ENCODE data around the gene MRPL48. TPM values are rescaled to one million over a fixed set of nuclear protein-coding genes. Genes with fewer than 3 reads are reported as not detected.

MRPL48 gene
- total RNA-seq, 1 experiment from 2014 or later = 44.5 TPM

- H3K27me3 Mint-ChIP-seq (ENCODE audit: unreplicated experiment) = no peaks in the 10 kb centered on the region
- no TSS peak for BruUV-seq (replicated peaks)
- no peaks in the 10 kb centered on the region for H3K4me1 Mint-ChIP-seq (ENCODE audit: low read depth, unreplicated experiment)
- peaks cover 32% of the 10 kb centered on the region for H3K36me3 Mint-ChIP-seq (ENCODE audit: insufficient read depth, unreplicated experiment)
- CTCF ChIA-PET = interaction anchor here (0.5 kb wide), 1 partner anchor 87 kb away, joined by 4 read pairs; no protein-coding TSS in a partner anchor
- TF ChIP-seq CTCF (IDR thresholded peaks at IDR 0.05; ENCODE audit: unreplicated experiment) = no peak
- intact Hi-C loops (cut with micrococcal nuclease; ENCODE audit: unreplicated experiment) = no loop called here
- no peak overlapping the region for H3K27ac Mint-ChIP-seq (ENCODE audit: unreplicated experiment)
- no peak for DNase-seq
- peak overlapping the region; percentile 91 for H3K4me3 Mint-ChIP-seq (ENCODE audit: low read depth, unreplicated experiment)
- H3K9me3 Mint-ChIP-seq (ENCODE audit: low read depth, unreplicated experiment) = no peaks in the 10 kb centered on the region
Observed at GRCh38 chr11:73758451-73758850, 29.2 kb upstream of the MRPL48 start.

DNA sequence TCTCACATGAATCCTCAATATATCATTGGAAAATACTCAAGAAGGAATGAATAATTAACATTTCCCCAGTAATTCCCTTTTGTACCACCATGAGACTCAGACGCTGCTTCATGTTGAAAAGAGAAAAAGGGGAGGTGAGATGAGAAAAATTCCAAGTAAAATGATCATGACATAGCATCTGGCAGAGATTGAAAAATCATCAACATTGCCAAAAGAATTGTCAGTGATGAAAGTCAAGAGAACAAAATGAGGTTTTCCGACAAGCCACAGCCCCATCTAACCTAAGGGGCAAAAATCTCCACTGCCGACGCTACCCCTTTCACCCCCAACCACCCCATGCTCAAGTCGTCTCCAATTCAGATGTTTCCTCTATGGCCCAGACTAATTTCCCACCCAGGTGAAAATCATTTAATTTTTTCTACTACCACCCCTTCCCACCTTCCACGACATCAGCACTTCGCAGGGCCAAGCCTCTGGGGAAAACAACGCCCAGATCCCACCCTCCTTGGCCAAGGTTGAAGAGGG is 28.0 kb upstream of the MRPL48 start:
- BruUV-seq (replicated peaks) = no TSS peak
- Mint-ChIP-seq H3K27ac (ENCODE audit: unreplicated experiment) (peak overlapping the region; percentile 78), H3K36me3 (ENCODE audit: insufficient read depth, unreplicated experiment) (peaks cover 32% of the 10 kb centered on the region), H3K9me3 (ENCODE audit: low read depth, unreplicated experiment) (no peaks in the 10 kb centered on the region), H3K27me3 (ENCODE audit: unreplicated experiment) (no peaks in the 10 kb centered on the region), H3K4me1 (ENCODE audit: low read depth, unreplicated experiment) (no peaks in the 10 kb centered on the region), H3K4me3 (ENCODE audit: low read depth, unreplicated experiment) (peak overlapping the region; percentile 91)
- CTCF ChIA-PET = no interaction called here
- DNase-seq = no peak
- no peak for TF ChIP-seq CTCF (IDR thresholded peaks at IDR 0.05; ENCODE audit: unreplicated experiment)
- intact Hi-C loops (cut with micrococcal nuclease; ENCODE audit: unreplicated experiment) = loop anchor here (2.0 kb wide), 1 partner anchor 19 kb away; no protein-coding TSS in a partner anchor

DNA sequence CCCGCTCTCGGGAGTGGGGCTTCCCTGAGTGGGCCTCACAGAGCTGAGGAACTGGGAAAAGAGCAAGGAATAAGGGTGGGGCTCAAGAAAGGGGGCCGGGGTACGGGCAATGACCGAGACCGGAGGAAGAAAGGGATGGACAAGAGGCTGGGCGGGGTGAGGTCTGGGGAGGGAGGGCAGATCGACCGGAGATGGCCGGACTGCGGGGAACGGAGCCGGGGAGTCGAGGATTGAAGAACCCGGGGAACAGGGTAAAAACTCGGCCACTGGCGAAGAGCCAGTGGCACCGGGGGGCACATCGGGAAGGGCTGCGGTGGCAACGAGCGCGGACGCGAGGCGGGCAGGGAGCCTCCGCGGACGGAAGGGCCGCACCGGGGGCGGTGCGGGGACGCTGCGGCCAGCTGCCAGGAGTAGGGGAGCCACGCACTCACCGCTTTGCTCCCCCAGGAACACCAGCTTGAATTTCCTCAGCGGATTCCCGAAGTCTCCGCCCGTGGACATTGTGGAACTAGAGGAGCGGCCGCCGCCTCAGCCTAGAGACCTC is 27.5 kb upstream of the MRPL48 start:
- no peaks in the 10 kb centered on the region for H3K4me1 Mint-ChIP-seq (ENCODE audit: low read depth, unreplicated experiment)
- H3K9me3 Mint-ChIP-seq (ENCODE audit: low read depth, unreplicated experiment) = no peaks in the 10 kb centered on the region
- DNase-seq = peak; percentile 25
- H3K27ac Mint-ChIP-seq (ENCODE audit: unreplicated experiment) = peak overlapping the region; percentile 78
- no peaks in the 10 kb centered on the region for H3K27me3 Mint-ChIP-seq (ENCODE audit: unreplicated experiment)
- CTCF ChIA-PET = interaction anchor here (0.9 to 2.8 kb wide), 3 partner anchors 19 to 171 kb away, joined by 3 to 26 read pairs (median 4); no protein-coding TSS in a partner anchor
- peak overlapping the region; percentile 91 for H3K4me3 Mint-ChIP-seq (ENCODE audit: low read depth, unreplicated experiment)
- BruUV-seq (replicated peaks) = no TSS peak
- intact Hi-C loops (cut with micrococcal nuclease; ENCODE audit: unreplicated experiment) = loop anchor here (2.0 kb wide), 1 partner anchor 19 kb away; no protein-coding TSS in a partner anchor
- H3K36me3 Mint-ChIP-seq (ENCODE audit: insufficient read depth, unreplicated experiment) = peaks cover 32% of the 10 kb centered on the region
- TF ChIP-seq CTCF (IDR thresholded peaks at IDR 0.05; ENCODE audit: unreplicated experiment) = no peak

DNA sequence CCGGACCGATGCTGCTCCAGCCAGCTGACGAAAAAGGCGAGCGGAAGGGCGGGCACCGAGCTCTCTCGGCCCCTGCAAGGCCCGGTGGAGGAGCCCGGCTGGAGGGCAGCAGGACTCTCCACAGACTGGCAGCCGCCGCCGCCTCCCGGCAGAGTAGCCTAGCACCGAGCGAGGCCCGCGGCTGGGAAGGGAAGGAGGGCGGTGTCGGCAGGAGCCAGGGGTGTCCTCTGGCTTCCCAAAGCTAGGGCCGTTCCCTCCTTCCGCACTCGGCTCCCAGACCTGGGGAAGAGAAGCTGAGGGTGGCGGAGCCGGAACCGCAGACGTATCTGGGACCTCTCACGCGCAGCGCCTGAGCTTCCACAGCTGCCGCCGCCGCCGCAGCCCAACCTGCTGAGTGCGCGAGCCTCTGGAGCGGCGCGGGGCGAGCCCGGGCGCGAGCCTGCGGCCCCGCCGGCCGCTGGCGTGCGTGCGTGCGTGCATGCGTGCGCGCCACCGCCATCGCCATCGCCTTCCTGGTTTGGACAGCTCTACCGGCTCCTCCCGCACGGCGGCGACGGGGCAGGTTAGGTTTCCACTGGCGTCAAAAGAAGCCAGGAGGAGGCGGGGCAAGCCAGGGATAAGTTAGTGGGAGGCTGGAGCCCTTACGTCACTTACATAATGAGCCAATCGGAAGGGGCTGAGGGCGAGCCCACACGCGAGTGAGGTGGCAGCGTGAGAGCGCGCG is 26.8 kb upstream of the MRPL48 start, which contains the start of gene RAB6A:
Gene RAB6A (minus strand): TSS at position 396 of the 724 bp plus-strand sequence. CDS start 439 bp downstream, outside the sequence.
- no TSS peak for BruUV-seq (replicated peaks)
- Mint-ChIP-seq H3K9me3 (ENCODE audit: low read depth, unreplicated experiment) (no peaks in the 10 kb centered on the region), H3K4me1 (ENCODE audit: low read depth, unreplicated experiment) (no peaks in the 10 kb centered on the region), H3K27me3 (ENCODE audit: unreplicated experiment) (no peaks in the 10 kb centered on the region), H3K27ac (ENCODE audit: unreplicated experiment) (peak within 1 kb of the TSS; percentile 78), H3K36me3 (ENCODE audit: insufficient read depth, unreplicated experiment) (peaks cover 32% of the 10 kb centered on the region), H3K4me3 (ENCODE audit: low read depth, unreplicated experiment) (peak within 1 kb of the TSS; percentile 91)
- CTCF ChIA-PET = interaction anchor here (0.6 to 2.8 kb wide), 7 partner anchors 10 to 170 kb away, joined by 3 to 26 read pairs (median 3); no protein-coding TSS in a partner anchor
- intact Hi-C loops (cut with micrococcal nuclease; ENCODE audit: unreplicated experiment) = loop anchor here (2.0 kb wide), 1 partner anchor 18 kb away; no protein-coding TSS in a partner anchor
- TF ChIP-seq CTCF (IDR thresholded peaks at IDR 0.05; ENCODE audit: unreplicated experiment) = no peak
- DNase-seq = peak; percentile 99
